ENCODE results near the gene NRG3.

DNA sequence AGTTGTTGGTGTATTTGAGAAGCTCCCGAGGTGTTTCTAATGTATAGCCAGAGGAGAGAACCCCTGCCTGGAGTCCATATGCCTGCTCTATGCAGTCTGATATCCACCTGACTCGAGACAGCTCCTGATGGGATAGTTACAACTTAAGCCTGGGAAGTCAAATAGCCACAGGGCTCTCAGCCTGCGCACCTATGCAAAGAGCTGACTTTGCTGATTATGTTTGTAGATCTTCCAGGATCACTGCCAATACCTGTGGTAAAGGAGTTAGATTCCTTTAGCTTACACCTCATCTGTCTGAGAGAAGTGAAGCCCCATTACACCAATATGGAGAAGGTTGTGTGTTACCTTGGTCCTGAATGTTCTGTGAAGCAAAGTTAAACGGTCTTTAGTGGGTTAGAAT lies 1063.3 kb downstream of the NRG3 start:
- TF ChIP-seq, protein P1, sequence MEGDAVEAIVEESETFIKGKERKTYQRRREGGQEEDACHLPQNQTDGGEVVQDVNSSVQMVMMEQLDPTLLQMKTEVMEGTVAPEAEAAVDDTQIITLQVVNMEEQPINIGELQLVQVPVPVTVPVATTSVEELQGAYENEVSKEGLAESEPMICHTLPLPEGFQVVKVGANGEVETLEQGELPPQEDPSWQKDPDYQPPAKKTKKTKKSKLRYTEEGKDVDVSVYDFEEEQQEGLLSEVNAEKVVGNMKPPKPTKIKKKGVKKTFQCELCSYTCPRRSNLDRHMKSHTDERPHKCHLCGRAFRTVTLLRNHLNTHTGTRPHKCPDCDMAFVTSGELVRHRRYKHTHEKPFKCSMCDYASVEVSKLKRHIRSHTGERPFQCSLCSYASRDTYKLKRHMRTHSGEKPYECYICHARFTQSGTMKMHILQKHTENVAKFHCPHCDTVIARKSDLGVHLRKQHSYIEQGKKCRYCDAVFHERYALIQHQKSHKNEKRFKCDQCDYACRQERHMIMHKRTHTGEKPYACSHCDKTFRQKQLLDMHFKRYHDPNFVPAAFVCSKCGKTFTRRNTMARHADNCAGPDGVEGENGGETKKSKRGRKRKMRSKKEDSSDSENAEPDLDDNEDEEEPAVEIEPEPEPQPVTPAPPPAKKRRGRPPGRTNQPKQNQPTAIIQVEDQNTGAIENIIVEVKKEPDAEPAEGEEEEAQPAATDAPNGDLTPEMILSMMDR (IDR thresholded peaks at IDR 0.05) = no peak
- TF ChIP-seq POLR2A (IDR thresholded peaks at IDR 0.05) = no peak
